Tibial nerve (tissue), 3 donors: Measurements from ENCODE around the gene ADAM19.

Source experiments
- CTCF ChIP-seq, 5 experiments: fragments of 200-600 bp in 3 of 5; fragments of 450-650 bp in 2 of 5; sonication (generic) in 3 of 5; IDR thresholded peaks; one replicate each; pipeline ENCODE4 v1.5.1; 2016 to 2019; ENCODE audit warnings: antibody characterized with exemption in 5 of 5, mild to moderate bottlenecking in 3 of 5, moderate library complexity in 2 of 5
- POLR2A ChIP-seq, 2 donors: fragments of 450-650 bp; IDR thresholded peaks; one replicate each; pipeline ENCODE4 v1.6.1; 2017; ENCODE audit warnings: antibody characterized with exemption in 2 of 2, mild to moderate bottlenecking in 2 of 2, moderate library complexity in 2 of 2

- TF ChIP-seq CTCF (IDR thresholded peaks at IDR 0.05), result no peak
- no peak for TF ChIP-seq POLR2A (IDR thresholded peaks at IDR 0.05)
Measured at GRCh38 chr5:157477814-157478494, 97.6 kb downstream of the ADAM19 start.
